ENCODE measurements around the gene TIMM10.

Gene TIMM10

GRCh38 chr11:57530596-57531507 lies at the start of gene TIMM10:
Gene TIMM10 (minus strand): TSS chr11:57530754. CDS start chr11:57530189, 565 bp downstream.
- DNase-seq = peak; percentile 95

GRCh38 chr11:57574061-57574460 lies 43.5 kb upstream of the TIMM10 start:
- DNase-seq = no peak

- no peak for DNase-seq
Observed at GRCh38 chr11:57571606-57572005, 41.1 kb upstream of the TIMM10 start.

- peak; percentile 92 for DNase-seq
Observed at GRCh38 chr11:57568330-57568766, 37.8 kb upstream of the TIMM10 start.

- DNase-seq = peak; percentile 61
Observed at GRCh38 chr11:57567515-57568329, 37.2 kb upstream of the TIMM10 start, which contains the start of gene UBE2L6. Gene UBE2L6 (minus strand): TSS chr11:57567672. CDS start chr11:57567611, 61 bp downstream.

- peak; percentile 27 for DNase-seq
Observed at GRCh38 chr11:57566905-57567514, 36.5 kb upstream of the TIMM10 start.

GRCh38 chr11:57566005-57566904 lies 35.7 kb upstream of the TIMM10 start:
- peak; percentile 20 for DNase-seq

- no peak for DNase-seq
Observed at GRCh38 chr11:57562596-57562995, 32.0 kb upstream of the TIMM10 start.

GRCh38 chr11:57560146-57560545 lies 29.6 kb upstream of the TIMM10 start:
- no peak for DNase-seq

- DNase-seq = no peak
Observed at GRCh38 chr11:57556041-57556440, 25.5 kb upstream of the TIMM10 start.

- no peak for DNase-seq
Observed at GRCh38 chr11:57555393-57555792, 24.8 kb upstream of the TIMM10 start.

GRCh38 chr11:57552479-57552878 lies 21.9 kb upstream of the TIMM10 start:
- DNase-seq = no peak

- no peak for DNase-seq
Observed at GRCh38 chr11:57551941-57552340, 21.4 kb upstream of the TIMM10 start.

GRCh38 chr11:57549983-57550382 lies 19.4 kb upstream of the TIMM10 start:
- DNase-seq = no peak

GRCh38 chr11:57547854-57548377 lies 17.4 kb upstream of the TIMM10 start:
- DNase-seq = no peak

- DNase-seq = no peak
Observed at GRCh38 chr11:57546869-57547475, 16.4 kb upstream of the TIMM10 start.

- DNase-seq = no peak
Observed at GRCh38 chr11:57546451-57546850, 15.9 kb upstream of the TIMM10 start.

- DNase-seq = no peak
Observed at GRCh38 chr11:57545883-57546282, 15.3 kb upstream of the TIMM10 start.

- DNase-seq = no peak
Observed at GRCh38 chr11:57544566-57544965, 14.0 kb upstream of the TIMM10 start.

- no peak for DNase-seq
Observed at GRCh38 chr11:57543593-57543992, 13.0 kb upstream of the TIMM10 start.

- DNase-seq = no peak
Observed at GRCh38 chr11:57542582-57542981, 12.0 kb upstream of the TIMM10 start.

Data from stimulated activated CD4-positive, alpha-beta T cell treated with anti-CD3 and anti-CD28 coated beads, Interleukin-4, amount 100 ng/mL, for 24 hours (primary cell).